HG02884 (cell line): ENCODE results near the gene FOXK2.

Source experiments
- ATAC-seq: cut with Tn5 transposase; IDR thresholded peaks from one replicate; pipeline ENCODE4 v1.9.1; 2021; ENCODE audit warnings: mild to moderate bottlenecking, moderate library complexity; ENCODE audit not compliant: unreplicated experiment

FOXK2 gene

DNA sequence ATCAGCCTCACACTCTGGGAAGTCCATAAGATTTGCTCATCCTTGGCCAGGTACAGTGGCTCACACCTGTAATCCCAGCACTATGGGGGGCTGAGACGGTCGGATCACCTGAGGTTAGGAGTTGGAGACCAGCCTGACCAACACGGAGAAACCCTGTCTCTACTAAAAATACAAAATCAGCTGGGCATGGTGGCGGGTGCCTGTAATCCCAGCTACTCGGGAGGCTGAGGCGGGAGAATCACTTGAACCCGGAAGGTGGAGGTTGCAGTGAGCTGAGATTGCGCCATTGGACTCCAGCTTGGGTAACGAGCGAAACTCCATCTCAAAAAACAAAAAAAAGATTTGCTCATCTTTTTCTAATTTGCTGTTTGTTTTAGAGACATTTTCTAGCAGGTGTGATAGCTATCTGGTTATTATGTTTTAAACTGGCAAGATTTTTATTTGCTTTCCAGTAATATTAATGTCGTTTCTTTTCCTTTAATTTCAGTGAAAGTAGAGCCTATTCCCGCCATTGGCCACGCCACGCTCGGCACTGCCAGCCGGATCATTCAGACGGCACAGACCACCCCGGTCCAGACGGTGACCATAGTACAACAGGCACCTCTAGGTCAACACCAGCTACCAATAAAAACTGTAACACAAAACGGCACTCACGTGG is 67.2 kb downstream of the FOXK2 start:
- ATAC-seq = no peak

DNA sequence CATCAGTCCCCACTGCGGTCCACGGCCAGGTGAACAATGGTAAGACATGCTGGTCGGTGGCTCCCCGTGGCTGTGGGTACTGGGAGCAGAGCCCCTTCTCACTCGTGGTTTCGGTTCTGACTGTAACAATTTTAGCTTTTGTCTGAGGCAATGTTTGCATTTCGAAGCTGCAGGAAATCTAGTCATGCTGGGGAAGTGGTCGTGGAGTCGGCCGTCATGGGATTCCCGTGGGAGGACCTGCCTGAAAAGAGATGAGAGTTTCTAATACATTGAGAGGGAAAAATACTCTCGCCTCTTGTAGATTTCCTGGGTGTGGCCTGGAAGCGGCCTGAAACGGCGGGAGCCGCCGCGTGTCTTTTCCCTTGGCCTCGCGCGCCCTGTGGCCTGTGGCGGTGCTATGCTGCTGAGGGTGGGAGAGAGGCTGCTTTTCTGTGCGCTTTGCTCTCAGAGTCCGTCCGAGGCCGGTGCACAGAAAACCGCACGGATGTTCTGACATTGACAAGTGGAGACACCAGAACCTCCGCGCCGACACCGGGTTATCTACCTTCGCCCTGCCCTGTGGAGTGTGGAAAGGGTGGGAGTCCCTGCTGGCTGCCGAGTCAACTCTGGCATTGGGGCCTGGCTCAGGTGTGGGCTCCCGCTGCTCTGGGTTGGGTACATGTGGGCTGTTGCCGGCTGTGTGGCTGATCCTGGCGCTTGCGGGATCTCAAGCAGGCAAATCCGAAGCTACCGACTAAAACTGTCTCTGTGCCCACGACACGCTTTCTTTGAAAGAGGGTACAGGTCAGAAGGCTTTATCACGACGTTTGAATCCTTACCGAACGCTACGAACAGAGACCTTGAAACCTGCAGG is 67.9 kb downstream of the FOXK2 start:
- ATAC-seq = no peak

DNA sequence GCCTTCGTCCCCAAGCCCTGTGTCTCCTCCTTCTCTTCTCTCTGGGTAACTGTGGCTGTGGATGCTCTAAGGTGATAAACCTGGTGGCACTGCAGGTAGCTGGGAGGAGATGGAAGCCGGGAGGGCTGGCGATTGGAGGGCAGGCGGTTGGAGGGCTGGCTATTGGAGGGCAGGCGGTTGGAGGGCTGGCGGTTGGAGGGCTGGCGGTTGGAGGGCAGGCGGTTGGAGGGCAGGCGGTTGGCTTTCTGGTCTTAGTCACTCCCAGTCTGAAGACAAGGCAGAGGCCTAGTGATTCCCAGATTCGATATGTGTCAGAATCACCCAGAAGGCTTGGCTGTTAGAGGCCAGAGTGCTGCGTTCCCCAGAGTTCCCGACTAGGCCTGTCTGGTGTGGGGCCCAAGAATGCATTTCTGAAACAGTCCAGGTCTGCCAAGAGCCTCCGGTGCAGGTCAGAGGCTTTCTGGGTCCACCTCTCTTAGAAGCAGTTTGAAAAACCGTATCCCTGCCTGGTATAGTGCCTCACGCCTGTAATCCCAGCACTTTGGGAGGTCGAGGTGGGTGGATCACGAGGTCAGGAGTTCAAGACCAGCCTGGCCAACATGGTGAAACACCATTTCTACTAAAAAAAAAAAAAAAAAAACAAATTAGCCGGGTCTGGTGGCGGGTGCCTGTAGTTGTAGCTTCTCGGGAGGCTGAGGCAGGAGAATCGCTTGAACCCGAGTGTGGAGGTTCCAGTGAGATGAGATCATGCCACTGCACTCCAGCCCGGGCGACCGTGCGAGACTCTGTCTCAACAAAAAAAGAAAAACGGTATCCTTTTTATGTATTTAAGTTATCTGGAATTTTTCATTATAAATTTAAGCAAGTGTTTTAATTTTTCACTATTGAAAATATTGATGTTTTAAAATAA is 69.0 kb downstream of the FOXK2 start:
- no peak for ATAC-seq

DNA sequence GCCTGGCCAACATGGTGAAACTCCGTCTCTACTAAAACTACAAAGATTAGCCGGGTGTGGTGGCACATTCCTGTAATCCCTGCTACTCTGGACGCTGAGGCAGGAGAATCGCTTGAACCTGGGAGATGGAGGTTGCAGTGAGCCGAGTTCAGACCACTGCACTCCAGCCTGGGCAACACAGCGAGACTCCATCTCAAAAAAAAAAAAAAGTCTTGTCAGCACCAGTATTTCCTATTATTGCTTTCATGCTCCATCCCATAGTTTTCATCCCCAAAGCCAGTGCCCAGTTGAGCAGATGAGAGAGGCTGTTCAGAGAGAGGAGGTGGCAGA is 70.3 kb downstream of the FOXK2 start:
- ATAC-seq = no peak

DNA sequence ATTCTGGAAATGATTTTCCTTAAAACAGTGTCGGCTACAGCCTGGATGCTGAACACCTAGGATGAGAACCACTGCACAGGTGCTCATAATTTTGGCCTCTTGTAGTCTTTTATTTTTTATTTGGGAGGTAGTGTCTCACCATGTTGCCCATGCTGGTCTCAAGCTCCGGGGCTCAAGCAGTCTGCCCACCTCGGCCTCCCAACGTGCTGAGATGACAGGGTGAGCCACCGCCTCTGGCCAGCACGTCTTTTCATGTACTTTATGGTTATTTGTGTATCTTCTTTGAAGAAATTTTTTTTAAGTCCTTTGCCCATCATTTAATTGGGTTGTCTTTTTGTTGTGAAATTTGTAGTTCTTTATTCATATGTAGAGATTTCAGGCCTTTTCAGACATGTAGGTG is 70.7 kb downstream of the FOXK2 start:
- ATAC-seq = no peak

DNA sequence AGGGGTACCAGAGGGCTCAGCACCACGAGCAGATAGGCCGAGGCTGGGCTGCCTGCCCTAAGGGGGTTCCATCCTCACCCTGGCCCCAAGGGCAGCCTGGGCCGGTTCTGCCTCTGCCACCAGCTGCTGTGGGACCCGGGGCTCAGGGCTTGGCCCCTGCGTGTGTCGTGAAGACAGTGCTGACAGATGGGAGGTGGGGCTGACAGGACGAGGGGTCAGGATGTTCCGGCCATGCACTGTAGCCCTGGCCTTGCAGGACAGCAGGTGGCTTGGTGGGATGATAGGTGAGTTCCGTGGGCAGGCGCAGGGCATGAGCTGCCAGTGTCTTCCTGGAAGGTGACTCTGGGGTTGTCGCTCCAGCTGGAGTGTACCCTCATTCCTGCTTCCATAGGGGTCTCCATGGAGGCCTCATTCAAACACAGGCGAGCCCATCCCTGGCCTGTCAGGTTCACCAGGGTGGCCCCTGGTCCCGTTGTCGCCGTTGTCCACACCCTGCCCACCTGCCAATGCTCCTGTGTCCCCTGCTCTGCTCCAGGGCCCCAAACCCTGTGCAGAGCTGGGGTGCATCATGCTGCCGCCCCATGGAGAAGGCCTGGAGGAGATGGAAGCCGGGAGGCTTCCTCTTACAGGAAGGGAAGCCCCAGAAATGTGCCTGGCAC is 71.5 kb downstream of the FOXK2 start:
- no peak for ATAC-seq

DNA sequence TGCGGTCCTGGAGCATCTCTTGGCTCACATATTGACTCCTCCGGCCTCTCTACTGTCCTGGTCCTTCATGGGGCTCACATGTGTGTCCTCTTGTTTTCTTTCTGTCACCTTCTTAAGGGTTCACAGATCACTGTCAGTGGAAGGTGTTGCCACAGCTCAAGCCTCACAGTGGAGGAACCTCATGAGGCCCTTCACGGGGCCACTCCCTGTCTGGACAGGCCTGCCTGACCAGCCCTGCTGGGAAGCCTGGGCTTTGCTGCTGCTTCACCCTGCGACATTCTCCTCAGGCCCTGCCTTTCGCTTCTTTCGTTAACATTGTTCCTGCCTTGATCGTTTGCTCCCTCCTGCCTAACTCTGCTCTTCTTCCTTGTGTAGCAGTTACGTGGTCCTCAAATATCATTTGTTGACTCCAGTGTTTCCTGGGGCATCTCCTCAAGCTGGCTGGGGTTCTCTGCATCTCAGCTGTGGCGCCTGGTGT is 72.8 kb downstream of the FOXK2 start:
- no peak for ATAC-seq

DNA sequence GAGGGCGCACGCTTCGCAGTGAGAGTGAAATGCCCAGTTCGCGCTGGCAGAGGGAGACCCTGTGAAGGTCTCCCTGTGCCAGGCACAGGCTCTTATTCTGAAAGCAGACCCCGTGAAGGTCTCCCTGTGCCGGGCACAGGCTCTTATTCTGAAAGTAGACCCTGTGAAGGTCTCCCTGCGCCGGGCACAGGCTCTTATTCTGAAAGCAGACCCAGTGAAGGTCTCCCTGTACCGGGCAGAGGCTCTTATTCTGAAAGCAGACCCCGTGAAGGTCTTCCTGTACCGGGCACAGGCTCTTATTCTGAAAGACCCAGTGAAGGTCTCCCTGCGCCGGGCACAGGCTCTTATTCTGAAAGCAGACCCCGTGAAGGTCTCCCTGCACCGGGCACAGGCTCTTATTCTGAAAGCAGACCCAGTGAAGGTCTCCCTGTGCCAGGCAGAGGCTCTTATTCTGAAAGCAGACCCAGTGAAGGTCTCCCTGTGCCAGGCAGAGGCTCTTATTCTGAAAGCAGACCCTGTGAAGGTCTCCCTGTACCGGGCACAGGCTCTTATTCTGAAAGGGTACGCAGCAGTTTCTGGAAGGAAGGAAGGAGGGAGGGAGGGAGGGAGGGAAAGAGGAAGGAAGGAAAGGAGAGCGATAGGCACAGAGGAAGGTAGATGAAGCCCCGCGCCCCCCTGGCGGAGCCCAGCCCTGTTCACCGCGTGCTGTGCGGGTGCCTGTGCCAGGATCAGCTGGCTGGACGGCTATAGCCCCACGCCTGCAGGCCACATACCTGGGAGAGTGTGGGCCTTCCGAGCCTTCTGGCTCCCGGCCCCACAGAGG is 73.4 kb downstream of the FOXK2 start:
- no peak for ATAC-seq

DNA sequence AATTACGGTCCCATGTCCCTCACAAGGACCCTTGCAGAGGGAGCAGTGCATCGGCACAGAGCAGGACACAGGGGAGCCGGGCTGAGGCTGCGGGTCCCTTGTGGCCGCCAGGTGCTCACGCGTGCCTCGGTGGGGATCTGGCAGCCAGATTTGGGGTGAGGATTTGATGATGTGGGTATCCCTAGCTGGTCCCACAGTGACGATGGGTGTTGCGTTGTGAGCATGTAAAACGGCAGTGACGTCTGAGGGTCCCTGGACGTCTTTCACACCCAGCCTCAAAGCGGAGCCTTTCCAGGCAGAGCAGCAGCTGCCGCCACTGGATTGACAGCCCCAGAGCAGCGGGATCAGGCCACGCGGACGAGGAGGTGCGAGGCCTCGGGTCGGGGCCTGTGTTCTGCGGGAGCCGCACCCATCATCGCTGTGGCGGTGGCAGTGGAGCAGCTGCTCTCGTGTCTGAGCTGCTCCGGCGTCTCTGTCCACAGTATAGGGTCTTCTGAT is 74.1 kb downstream of the FOXK2 start:
- ATAC-seq = no peak

DNA sequence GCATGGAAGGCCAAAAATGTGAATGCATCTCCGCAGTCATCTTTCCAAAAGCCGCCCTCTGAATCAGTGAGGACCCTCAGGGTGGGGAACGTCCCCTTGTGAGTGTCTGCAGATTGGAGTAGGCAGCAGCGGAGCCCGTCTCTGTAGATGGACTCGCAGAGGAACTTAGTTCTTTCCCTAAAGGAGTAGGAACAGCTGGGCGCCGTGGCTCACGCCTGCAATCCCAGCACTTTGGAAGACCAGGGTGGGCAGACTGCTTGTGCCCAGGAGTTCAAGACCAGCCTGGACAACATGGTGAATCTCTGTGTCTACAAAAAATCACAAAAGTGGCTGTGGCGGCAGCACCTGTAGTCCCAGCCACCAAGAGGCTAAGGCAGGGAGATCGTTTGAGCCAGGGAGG is 75.0 kb downstream of the FOXK2 start:
- no peak for ATAC-seq

DNA sequence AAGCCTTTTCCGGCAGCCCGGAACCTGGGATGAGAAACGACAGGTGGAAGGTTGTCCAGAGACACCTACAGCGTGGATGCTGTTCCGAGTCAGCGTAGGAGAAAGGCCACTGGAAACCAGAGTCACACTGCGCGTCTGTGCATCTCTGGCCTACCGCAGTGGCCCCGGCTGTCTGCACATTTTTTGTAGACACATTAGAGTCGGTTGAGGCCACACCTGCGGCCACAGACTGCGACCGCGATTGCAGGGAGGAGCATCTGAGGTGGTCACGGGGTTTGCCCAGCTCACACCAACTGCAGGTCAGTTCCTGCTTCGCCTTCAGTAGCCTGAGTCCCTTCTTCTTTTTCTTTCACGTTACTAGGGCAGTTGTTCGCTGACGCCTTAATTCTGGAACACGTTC is 76.4 kb downstream of the FOXK2 start:
- ATAC-seq = no peak

DNA sequence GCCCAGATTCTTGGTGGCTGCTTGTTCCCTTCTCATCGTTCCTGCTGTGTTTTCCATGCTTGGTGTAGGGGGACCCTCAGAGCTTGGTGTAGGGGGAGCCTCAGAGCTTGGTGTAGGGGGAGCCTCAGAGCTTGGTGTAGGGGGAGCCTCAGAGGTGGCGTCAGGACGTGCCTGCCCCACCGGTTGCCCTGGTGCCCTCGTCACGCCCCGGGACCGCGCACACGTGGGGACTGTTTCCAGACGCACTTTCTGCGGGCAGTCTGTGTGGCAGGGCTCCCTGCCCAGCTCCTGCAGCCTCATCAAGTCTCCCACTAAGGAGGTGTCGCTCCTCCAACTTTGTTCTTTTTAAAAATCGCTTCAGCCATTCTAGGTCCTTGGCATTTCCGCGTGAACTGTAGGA is 76.8 kb downstream of the FOXK2 start:
- ATAC-seq = no peak

DNA sequence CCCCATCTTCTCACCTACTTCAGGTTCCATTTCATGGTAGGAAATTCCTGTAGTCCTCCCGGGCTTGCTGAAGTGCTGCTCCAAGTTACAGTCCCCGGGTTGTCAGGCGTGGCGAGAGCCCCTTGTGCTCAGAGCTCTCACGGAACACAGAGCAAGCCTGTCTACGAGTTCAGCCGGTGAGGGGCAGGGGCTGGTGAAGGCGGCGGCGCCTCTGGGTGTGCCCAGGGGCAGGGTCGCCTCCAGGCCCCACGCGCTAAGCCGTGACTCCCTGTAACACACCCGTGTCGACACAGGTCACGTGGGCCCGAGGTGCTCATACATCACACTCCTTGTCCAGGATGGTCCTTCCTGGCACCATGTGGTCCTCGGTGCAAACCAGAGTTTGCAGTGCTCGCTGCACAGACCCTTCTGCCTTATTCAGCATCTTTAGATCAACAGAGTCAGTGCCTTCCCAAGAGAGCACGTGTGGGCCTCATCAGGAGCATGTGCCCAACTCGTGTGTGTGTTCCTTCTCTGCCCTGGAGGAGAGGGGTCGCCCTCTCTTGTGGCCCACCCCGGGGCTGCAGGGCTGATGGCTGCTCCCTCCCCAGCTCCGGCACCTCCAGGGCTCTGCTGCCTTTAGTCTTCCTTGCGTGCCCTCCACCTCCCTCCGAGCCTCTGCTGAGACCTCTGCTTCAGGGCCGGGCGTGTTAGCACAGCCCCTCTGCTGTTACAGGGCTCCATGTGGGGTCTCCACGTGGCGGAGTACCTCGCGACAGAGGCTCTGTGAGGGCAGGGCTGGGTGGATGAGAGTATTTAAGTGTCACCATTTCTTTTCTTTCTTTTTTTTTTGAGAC is 77.5 kb downstream of the FOXK2 start:
- no peak for ATAC-seq

DNA sequence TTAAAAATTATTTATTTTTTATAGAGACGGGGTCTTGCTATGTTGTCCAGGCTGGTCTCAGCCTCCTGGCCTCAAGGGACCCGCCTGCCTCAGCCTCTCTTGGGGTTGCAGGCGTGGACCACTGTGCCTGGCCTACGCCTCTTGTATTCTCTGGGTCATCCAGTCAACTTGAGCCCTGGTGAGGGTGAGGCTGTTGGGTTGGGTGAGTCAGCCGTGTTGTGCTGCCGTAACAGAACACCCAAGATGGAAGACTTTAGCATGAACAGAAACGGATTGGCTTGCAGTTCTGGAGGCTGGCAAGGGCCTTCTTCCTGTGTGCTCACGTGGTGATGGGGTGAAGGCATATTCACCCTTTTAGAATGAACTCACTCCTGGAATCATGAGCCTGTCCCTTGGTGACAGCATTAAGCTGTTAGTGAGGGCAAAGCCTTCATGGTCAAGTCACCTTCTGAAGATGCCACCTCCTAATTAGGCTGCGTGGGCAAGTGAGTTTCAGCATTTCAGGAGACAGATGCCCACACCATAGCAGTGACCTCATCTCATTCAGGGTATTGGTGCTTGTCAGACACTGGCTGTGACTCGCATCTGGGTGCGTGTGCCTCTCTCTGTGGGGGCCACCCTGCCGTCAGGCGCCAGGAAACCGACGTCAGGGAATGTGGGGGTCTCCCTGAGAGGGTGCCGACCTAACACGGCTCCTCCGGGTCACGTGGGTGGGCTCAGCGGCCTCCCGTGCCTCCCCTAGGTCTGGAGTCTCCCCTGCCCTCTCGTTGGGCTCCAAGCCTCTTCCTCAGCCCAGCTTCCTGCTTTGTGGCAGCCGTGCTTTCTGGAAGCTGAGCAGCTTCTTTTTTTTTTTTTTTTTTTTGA is 79.0 kb downstream of the FOXK2 start:
- ATAC-seq = no peak

DNA sequence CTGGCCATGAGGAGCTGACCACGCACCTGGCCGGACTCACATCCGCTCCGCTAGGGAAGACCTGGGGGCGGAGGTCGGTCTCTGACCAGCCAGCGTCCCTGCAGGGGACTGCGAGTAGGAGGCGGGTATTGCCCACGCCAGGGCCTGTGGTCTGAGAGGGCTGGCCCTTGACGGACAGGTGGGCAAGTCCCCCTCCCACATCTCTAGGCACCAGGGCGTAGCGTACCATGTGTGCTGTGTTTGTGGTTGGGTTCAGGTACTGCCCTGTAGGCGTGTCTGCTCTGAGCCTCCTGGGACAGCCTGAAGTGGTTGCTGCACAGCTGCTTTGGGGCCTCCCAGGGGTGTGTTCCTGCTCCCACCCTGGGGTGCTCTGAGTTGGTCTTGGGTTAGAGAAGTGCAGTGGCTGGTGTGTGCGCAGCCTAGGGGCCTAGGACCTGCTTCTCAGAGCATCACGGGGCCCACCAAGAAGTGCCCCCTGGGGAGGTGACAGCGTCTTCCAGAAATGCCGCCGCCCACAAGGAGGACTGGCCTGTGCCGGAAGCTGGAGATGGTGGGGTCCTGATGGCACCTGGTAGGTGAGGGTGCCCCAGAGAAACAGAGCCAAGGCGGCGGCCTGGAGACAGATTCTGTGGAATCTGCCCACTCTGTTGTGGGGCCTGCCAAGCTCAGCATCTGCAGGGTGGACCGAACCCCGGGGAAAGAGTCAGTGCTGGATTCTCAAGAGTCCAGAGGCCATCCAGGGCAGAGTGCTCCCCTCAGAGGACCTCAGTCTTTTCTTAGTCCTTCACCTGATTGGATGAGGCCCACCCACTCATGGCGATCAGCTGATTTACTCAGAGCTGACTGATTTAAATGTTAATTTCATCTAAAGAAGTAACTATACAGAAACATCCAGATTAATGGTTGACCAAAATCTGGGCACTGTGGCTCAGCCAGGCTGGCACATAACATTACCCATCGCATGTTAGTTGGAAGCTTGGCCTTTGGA is 80.4 kb downstream of the FOXK2 start:
- no peak for ATAC-seq

DNA sequence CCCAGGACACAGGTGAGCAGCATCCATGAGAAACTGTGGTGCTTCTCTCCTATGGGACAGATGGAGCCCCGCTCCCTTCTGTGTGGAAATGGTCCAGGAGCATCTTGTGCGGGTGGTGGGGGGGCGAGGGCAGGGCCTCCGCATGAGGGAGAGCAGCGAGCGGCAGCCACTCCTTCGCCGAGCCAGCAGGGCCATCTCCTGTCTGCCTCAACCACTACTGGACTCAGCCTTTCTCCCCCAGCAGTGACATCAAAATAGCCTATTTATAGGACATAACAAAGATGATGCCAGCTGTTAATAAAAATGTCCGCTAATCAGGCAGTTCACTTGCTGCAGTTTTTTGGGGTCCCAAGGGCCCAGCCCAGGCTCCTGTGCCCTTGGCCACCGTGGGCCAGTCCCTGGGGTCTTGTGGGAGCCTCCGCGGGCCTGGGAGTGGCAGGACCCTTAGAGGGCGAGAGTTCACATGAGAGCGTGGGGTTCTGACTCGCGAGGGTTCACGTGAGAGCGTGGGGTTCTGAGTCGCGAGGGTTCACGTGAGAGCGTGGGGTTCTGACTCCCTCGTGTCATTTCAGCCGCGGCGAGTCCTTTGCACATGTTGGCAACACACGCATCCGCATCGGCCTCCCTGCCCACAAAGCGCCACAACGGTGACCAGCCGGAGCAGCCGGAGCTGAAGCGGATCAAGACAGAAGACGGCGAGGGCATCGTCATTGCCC is 81.4 kb downstream of the FOXK2 start:
- no peak for ATAC-seq
